OCI-LY3 (cell line): ENCODE measurements around the gene USP54.

Source experiments
- H2AFZ ChIP-seq: fragments of 200-600, 300-600 bp; shearing (Covaris generic); 2 replicates; pipeline ENCODE4 v1.6.0; 2014; ENCODE audit warnings: antibody characterized with exemption, low read depth, low read length
- H3K27ac ChIP-seq: fragments of 200-600, 300-600 bp; sonication (generic); 2 replicates; pipeline ENCODE4 v1.5.1; 2014; ENCODE audit warnings: mild to moderate bottlenecking, low read length, moderate library complexity, mixed read lengths
- H3K27me3 ChIP-seq: fragments of 200-600, 300-600 bp; sonication (generic); 2 replicates; pipeline ENCODE4 v1.6.1; 2014; ENCODE audit warnings: low read depth, low read length, mixed read lengths
- H3K36me3 ChIP-seq: fragments of 200-600, 300-600 bp; sonication (generic); replicated peaks from 2 replicates; pipeline ENCODE3; 2014; ENCODE audit warnings: low read depth, low read length, mixed read lengths
- H3K4me1 ChIP-seq: fragments of 300-600, 200-600 bp; sonication (generic); 2 replicates; pipeline ENCODE4 v1.6.1; 2014; ENCODE audit warnings: low read length, mixed read lengths
- H3K4me2 ChIP-seq: fragments of 200-600, 300-600 bp; sonication (generic); 2 replicates; pipeline ENCODE4 v1.6.1; 2014; ENCODE audit warnings: low read length, mixed read lengths
- H3K4me3 ChIP-seq: fragments of 300-600, 200-600 bp; sonication (generic); 2 replicates; pipeline ENCODE4 v1.5.1; 2014; ENCODE audit warnings: antibody characterized with exemption, mild to moderate bottlenecking, low read length, moderate library complexity
- H3K79me2 ChIP-seq: fragments of 300-600, 200-600 bp; shearing (Covaris generic); 2 replicates; pipeline ENCODE4 v1.6.1; 2014; ENCODE audit warnings: mild to moderate bottlenecking, low read length, mixed read lengths
- H3K9ac ChIP-seq: fragments of 300-600, 200-600 bp; shearing (Covaris generic); 2 replicates; pipeline ENCODE4 v1.6.0; 2014; ENCODE audit warnings: mild to moderate bottlenecking, low read length, moderate library complexity
- H3K9me3 ChIP-seq: fragments of 200-600, 300-600 bp; shearing (Covaris generic); 2 replicates; pipeline ENCODE4 v1.6.1; 2014; ENCODE audit warnings: low read length, mixed read lengths; ENCODE audit not compliant: insufficient read depth
- H4K20me1 ChIP-seq: fragments of 200-600, 300-600 bp; sonication (generic); 2 replicates; pipeline ENCODE4 v1.6.1; 2016; ENCODE audit warnings: low read length, mixed read lengths; ENCODE audit not compliant: insufficient read depth
- CTCF ChIP-seq: fragments of 200-600, 300-600 bp; sonication (generic); IDR thresholded peaks from 2 replicates; pipeline ENCODE4 v1.5.1; 2014; ENCODE audit warnings: antibody characterized with exemption, low read length, low read depth
- EZH2phosphoT487 ChIP-seq: fragments of 200-600 bp; shearing (Covaris generic); IDR thresholded peaks from 2 replicates; pipeline ENCODE4 v1.6.1; 2018; ENCODE audit warnings: antibody characterized with exemption, mixed run types, low read depth

USP54 gene

GRCh38 chr10:73509695-73510094, 81.4 kb downstream of the USP54 start:
- Histone ChIP-seq H3K4me3 (no peak overlapping the region), H3K36me3 (no peaks in the 10 kb centered on the region), H3K27ac (no peak overlapping the region), H2AFZ (no peak overlapping the region), H3K27me3 (no peaks in the 10 kb centered on the region), H3K4me1 (no peaks in the 10 kb centered on the region), H4K20me1 (no peaks in the 10 kb centered on the region), H3K4me2 (no peak overlapping the region), H3K9me3 (no peaks in the 10 kb centered on the region), H3K9ac (no peak overlapping the region), H3K79me2 (no peaks in the 10 kb centered on the region)
- no peak for TF ChIP-seq CTCF
- no peak for TF ChIP-seq EZH2phosphoT487

GRCh38 chr10:73506491-73506890, 84.7 kb downstream of the USP54 start:
- no peaks in the 10 kb centered on the region for H3K79me2 ChIP-seq
- H3K4me2 ChIP-seq, result no peak overlapping the region
- no peak overlapping the region for H2AFZ ChIP-seq
- no peaks in the 10 kb centered on the region for H3K27me3 ChIP-seq
- no peaks in the 10 kb centered on the region for H4K20me1 ChIP-seq
- no peak for TF ChIP-seq EZH2phosphoT487
- no peak for TF ChIP-seq CTCF
- H3K36me3 ChIP-seq, result no peaks in the 10 kb centered on the region
- no peak overlapping the region for H3K9ac ChIP-seq
- peaks cover 6% of the 10 kb centered on the region for H3K4me1 ChIP-seq
- no peak overlapping the region for H3K27ac ChIP-seq
- H3K9me3 ChIP-seq, result no peaks in the 10 kb centered on the region
- no peak overlapping the region for H3K4me3 ChIP-seq

- Histone ChIP-seq H3K9me3 (no peaks in the 10 kb centered on the region), H3K4me3 (no peak overlapping the region), H2AFZ (no peak overlapping the region), H4K20me1 (no peaks in the 10 kb centered on the region), H3K27me3 (no peaks in the 10 kb centered on the region), H3K79me2 (no peaks in the 10 kb centered on the region), H3K36me3 (no peaks in the 10 kb centered on the region), H3K27ac (no peak overlapping the region), H3K9ac (no peak overlapping the region), H3K4me2 (no peak overlapping the region), H3K4me1 (peaks cover 10% of the 10 kb centered on the region)
- no peak for TF ChIP-seq EZH2phosphoT487
- no peak for TF ChIP-seq CTCF
Observed at GRCh38 chr10:73506074-73506473, 85.1 kb downstream of the USP54 start.

- no peak overlapping the region for H2AFZ ChIP-seq
- no peak overlapping the region for H3K27ac ChIP-seq
- no peaks in the 10 kb centered on the region for H4K20me1 ChIP-seq
- H3K9me3 ChIP-seq, result no peaks in the 10 kb centered on the region
- no peaks in the 10 kb centered on the region for H3K36me3 ChIP-seq
- H3K9ac ChIP-seq, result no peak overlapping the region
- no peaks in the 10 kb centered on the region for H3K27me3 ChIP-seq
- H3K79me2 ChIP-seq, result no peaks in the 10 kb centered on the region
- no peak overlapping the region for H3K4me3 ChIP-seq
- TF ChIP-seq CTCF (no peak), EZH2phosphoT487 (no peak)
- no peak overlapping the region for H3K4me2 ChIP-seq
- H3K4me1 ChIP-seq, result peaks cover 10% of the 10 kb centered on the region
Observed at GRCh38 chr10:73503037-73503436, 88.1 kb downstream of the USP54 start.
